T-helper 2 cell (primary cell): ENCODE results near the gene MAML3.

Experiments
- DNase-seq, 5 experiments: peaks; one replicate each; pipeline versions ENCODE4 v3.0.0 to v3.0.0-alpha.2; 2012 to 2022

Gene MAML3

GRCh38 chr4:139892973-139893736, 260.8 kb downstream of the MAML3 start:
- DNase-seq = no peak

GRCh38 chr4:139890816-139891215, 263.2 kb downstream of the MAML3 start:
- DNase-seq = no peak

- DNase-seq = no peak
These were observed 264.1 kb downstream of the MAML3 start for GRCh38 chr4:139889901-139890300.

- DNase-seq = no peak
These were observed 264.7 kb downstream of the MAML3 start for GRCh38 chr4:139889264-139889663.

GRCh38 chr4:139887962-139888735, 265.8 kb downstream of the MAML3 start:
- no peak for DNase-seq

- DNase-seq = no peak
These were observed 266.6 kb downstream of the MAML3 start for GRCh38 chr4:139887376-139887802.

- no peak for DNase-seq
These were observed 267.2 kb downstream of the MAML3 start for GRCh38 chr4:139886798-139887197.

- no peak for DNase-seq
These were observed 269.5 kb downstream of the MAML3 start for GRCh38 chr4:139884438-139884837.

- DNase-seq = no peak
These were observed 273.1 kb downstream of the MAML3 start for GRCh38 chr4:139880841-139881240.

GRCh38 chr4:139878050-139878449, 275.9 kb downstream of the MAML3 start:
- DNase-seq = no peak

GRCh38 chr4:139876337-139876941, 277.5 kb downstream of the MAML3 start:
- no peak for DNase-seq

GRCh38 chr4:139875411-139875825, 278.6 kb downstream of the MAML3 start:
- DNase-seq = no peak

- peak in 1 of 5 experiments; percentile 11 for DNase-seq
These were observed 280.7 kb downstream of the MAML3 start for GRCh38 chr4:139873111-139873860.

GRCh38 chr4:139872274-139872673, 281.7 kb downstream of the MAML3 start:
- DNase-seq = no peak

- DNase-seq = no peak
These were observed 284.2 kb downstream of the MAML3 start for GRCh38 chr4:139869810-139870209.

GRCh38 chr4:139866276-139866962, 287.6 kb downstream of the MAML3 start:
- no peak for DNase-seq

GRCh38 chr4:139865537-139865936, 288.4 kb downstream of the MAML3 start:
- no peak for DNase-seq

GRCh38 chr4:139863531-139863930, 290.5 kb downstream of the MAML3 start:
- DNase-seq = no peak

- DNase-seq = no peak
These were observed 292.5 kb downstream of the MAML3 start for GRCh38 chr4:139861471-139861870.

- peak in 1 of 5 experiments; percentile 21 for DNase-seq
These were observed 293.5 kb downstream of the MAML3 start for GRCh38 chr4:139860435-139861024.

- no peak for DNase-seq
These were observed 294.1 kb downstream of the MAML3 start for GRCh38 chr4:139859876-139860275.
